B cell (primary cell): Measurements from ENCODE around the gene FTO.

Experiments
- CTCF ChIP-seq: fragments of 200-600 bp; IDR thresholded peaks from one replicate; pipeline ENCODE4 v1.8.0; 2022; ENCODE audit warnings: antibody characterized with exemption, mild to moderate bottlenecking
- EZH2 ChIP-seq: IDR thresholded peaks from 2 replicates; pipeline ENCODE4 v1.6.1; 2012; ENCODE audit warnings: borderline replicate concordance, low read depth, mild to moderate bottlenecking, moderate library complexity, low read length; ENCODE audit not compliant: insufficient read depth, poor library complexity, severe bottlenecking

GRCh38 chr16:53998024-53998810 lies 294.3 kb downstream of the FTO start:
- no peak for TF ChIP-seq CTCF
- no peak for TF ChIP-seq EZH2
